HepG2 (cell line): Measurements from ENCODE around the gene CHML. TPM values are rescaled to one million over a fixed set of nuclear protein-coding genes. Genes with fewer than 3 reads are reported as not detected.

Experiments
- AHR ChIP-seq: IDR thresholded peaks from 2 replicates; pipeline ENCODE4 v1.6.1; 2018; ENCODE audit warnings: missing genetic modification reagents, missing compliant biosample characterization
- DR1 ChIP-seq: sonication (generic); formaldehyde crosslinking; IDR thresholded peaks from 2 replicates; pipeline ENCODE4 v1.8.0; 2021; ENCODE audit warnings: mild to moderate bottlenecking, missing genetic modification reagents, inconsistent platforms
- FOXC1 ChIP-seq: sonication (generic); formaldehyde crosslinking; IDR thresholded peaks from 2 replicates; pipeline ENCODE4 v1.8.0; 2022; ENCODE audit warnings: mild to moderate bottlenecking, missing genetic modification reagents, borderline replicate concordance
- NFKB2 ChIP-seq: sonication (generic); formaldehyde crosslinking; IDR thresholded peaks from 2 replicates; pipeline ENCODE4 v1.4.0; 2020; ENCODE audit warnings: missing genetic modification reagents, borderline replicate concordance
- RBAK ChIP-seq: sonication (generic); formaldehyde crosslinking; IDR thresholded peaks from 2 replicates; pipeline ENCODE4 v1.5.1; 2020; ENCODE audit warnings: mild to moderate bottlenecking, missing genetic modification reagents
- SAFB2 ChIP-seq: sonication (generic); formaldehyde crosslinking; IDR thresholded peaks from 2 replicates; pipeline ENCODE4 v1.5.1; 2020; ENCODE audit warnings: missing genetic modification reagents, low read depth, mild to moderate bottlenecking, borderline replicate concordance
- SNRNP70 ChIP-seq: fragments of 200-400 bp; formaldehyde crosslinking; IDR thresholded peaks from 2 replicates; pipeline ENCODE4 v1.6.1; 2017; ENCODE audit warnings: mild to moderate bottlenecking, low read depth, low read length, moderate library complexity
- SSRP1 ChIP-seq: IDR thresholded peaks from 2 replicates; pipeline ENCODE4 v1.6.1; 2016; ENCODE audit warnings: control low read depth
- TBX2 ChIP-seq: sonication (generic); formaldehyde crosslinking; IDR thresholded peaks from 2 replicates; pipeline ENCODE4 v1.5.0; 2020; ENCODE audit warnings: missing genetic modification reagents, mild to moderate bottlenecking, borderline replicate concordance
- TGIF2 ChIP-seq: IDR thresholded peaks from 2 replicates; pipeline ENCODE4 v1.6.1; 2016; ENCODE audit warnings: control low read depth, missing compliant biosample characterization
- ZC3H13 ChIP-seq: sonication (generic); formaldehyde crosslinking; IDR thresholded peaks from 2 replicates; pipeline ENCODE4 v1.8.1; 2023; ENCODE audit warnings: mild to moderate bottlenecking, missing genetic modification reagents, moderate library complexity
- ZNF251 ChIP-seq: sonication (generic); formaldehyde crosslinking; IDR thresholded peaks from 2 replicates; pipeline ENCODE4 v1.9.0; 2021; ENCODE audit warnings: mild to moderate bottlenecking, missing genetic modification reagents
- ZNF619 ChIP-seq: sonication (generic); formaldehyde crosslinking; IDR thresholded peaks from 2 replicates; pipeline ENCODE4 v1.4.0; 2020; ENCODE audit warnings: mild to moderate bottlenecking, missing genetic modification reagents
- ZNF703 ChIP-seq: sonication (generic); formaldehyde crosslinking; IDR thresholded peaks from 2 replicates; pipeline ENCODE4 v1.5.1; 2020; ENCODE audit warnings: missing genetic modification reagents, mild to moderate bottlenecking, moderate library complexity, borderline replicate concordance
- ZSCAN22 ChIP-seq: sonication (generic); formaldehyde crosslinking; IDR thresholded peaks from 2 replicates; pipeline ENCODE4 v1.4.0; 2020; ENCODE audit warnings: mild to moderate bottlenecking, missing genetic modification reagents
- ZSCAN30 ChIP-seq: sonication (generic); formaldehyde crosslinking; IDR thresholded peaks from 2 replicates; pipeline ENCODE4 v1.5.0; 2020; ENCODE audit warnings: mild to moderate bottlenecking, missing genetic modification reagents
- ZZZ3 ChIP-seq: sonication (generic); formaldehyde crosslinking; IDR thresholded peaks from 2 replicates; pipeline ENCODE4 v1.4.0; 2020; ENCODE audit warnings: missing genetic modification reagents, mild to moderate bottlenecking, borderline replicate concordance
- polyA plus RNA-seq, 8 experiments: library from polyadenylated mRNA; depleted of rRNA in 3 of 8; stranded (reverse) in 7 of 8; unstranded in 1 of 8; fragments of >200 nt; fragmentation: Illumina TruSeq in 4 of 8; extraction: Trizol in 4 of 8; gene quantifications; 2 replicates each; pipeline versions ENCODE4 v1.2.1 to v1.2.3, GENCODE V29; 2011 to 2016; ENCODE audit warnings: low read depth in 4 of 8, missing spikeins in 1 of 8, mixed read lengths in 1 of 8; ENCODE audit not compliant: insufficient read depth in 1 of 8
- total RNA-seq, 5 experiments: library from RNA; depleted of rRNA; stranded (reverse); fragments of >200 nt; fragmentation: Illumina TruSeq; extraction: Trizol; gene quantifications; 2 replicates each; pipeline ENCODE4 v1.2.3, GENCODE V29; 2016; ENCODE audit warnings: low read depth in 1 of 5
- TF ChIP-seq, protein P1 (sequence below): IDR thresholded peaks from 2 replicates; pipeline ENCODE4 v1.4.0; 2020; ENCODE audit warnings: mild to moderate bottlenecking, missing genetic modification reagents
- TF ChIP-seq, protein P2 (sequence below): IDR thresholded peaks from 2 replicates; pipeline ENCODE4 v1.6.1; 2016; ENCODE audit warnings: low read depth, missing genetic modification reagents, missing compliant biosample characterization
- TF ChIP-seq, protein P3 (sequence below): IDR thresholded peaks from 2 replicates; pipeline ENCODE4 v1.6.1; 2016; ENCODE audit warnings: missing biosample characterization, missing genetic modification reagents, low read depth

Gene CHML
- total and polyA plus RNA-seq, 2 of the 13 experiments (the other 11 are each of a cell fraction or from before 2014, with no cell fraction given) = 5.2 to 16.7 TPM

DNA sequence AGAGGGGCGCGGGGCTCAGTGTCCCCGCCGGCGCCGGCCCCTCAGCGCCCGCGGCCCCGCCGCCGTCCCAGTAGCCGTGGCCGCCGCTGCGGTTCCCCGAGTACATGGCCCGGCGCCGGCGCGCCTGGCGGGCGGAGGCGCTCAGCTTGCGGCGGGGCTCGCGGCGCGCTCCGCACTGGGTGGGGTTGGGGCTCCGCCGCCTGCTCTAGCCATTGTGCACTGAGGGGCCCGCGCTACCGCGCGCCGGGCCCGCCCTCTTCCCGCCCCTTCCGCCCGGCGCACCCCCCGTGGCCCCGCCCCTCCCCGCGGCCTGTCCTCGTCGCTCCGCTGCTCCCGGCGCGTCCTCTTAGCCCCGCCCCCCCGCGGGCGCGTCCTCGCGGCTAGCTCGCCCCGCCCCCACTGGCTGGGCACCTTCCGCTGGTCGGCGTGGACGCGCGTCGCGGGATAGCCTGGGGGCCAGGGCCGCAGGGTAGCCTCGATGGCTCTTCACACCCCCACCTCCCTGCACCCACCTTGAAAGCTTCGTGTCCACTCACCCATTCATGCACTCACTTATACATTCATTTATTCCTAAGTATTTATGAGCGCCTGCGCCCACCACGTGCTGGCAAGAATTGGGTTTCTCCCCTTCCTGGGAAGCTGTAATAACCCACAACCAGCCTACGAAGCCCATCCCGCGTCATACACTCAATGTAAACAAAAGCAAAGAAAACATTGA lies at the start of gene CHML, which contains the start of gene OPN3 (continued):
- TF ChIP-seq ZZZ3 (CRISPR knock-in tag) (no peak), ZNF619 (CRISPR knock-in tag) (no peak), SNRNP70 (no peak), TBX2 (peak; percentile 13; the same call in 1 of the 2 replicates), ZSCAN22 (CRISPR knock-in tag) (no peak), AHR (CRISPR knock-in tag) (no peak), SSRP1 (CRISPR knock-in tag) (no peak), TGIF2 (no peak), FOXC1 (CRISPR knock-in tag) (0 out of 2 replicates have a peak, but pooled peaks have one; percentile 61), ZNF703 (CRISPR knock-in tag) (no peak), NFKB2 (peak; percentile 82; the same call in 1 of the 2 replicates), RBAK (CRISPR knock-in tag) (no peak), SAFB2 (no peak), ZNF251 (CRISPR knock-in tag) (no peak), ZSCAN30 (CRISPR knock-in tag) (no peak), DR1 (CRISPR knock-in tag) (no peak), ZC3H13 (CRISPR knock-in tag) (no peak)
- TF ChIP-seq, protein P1, sequence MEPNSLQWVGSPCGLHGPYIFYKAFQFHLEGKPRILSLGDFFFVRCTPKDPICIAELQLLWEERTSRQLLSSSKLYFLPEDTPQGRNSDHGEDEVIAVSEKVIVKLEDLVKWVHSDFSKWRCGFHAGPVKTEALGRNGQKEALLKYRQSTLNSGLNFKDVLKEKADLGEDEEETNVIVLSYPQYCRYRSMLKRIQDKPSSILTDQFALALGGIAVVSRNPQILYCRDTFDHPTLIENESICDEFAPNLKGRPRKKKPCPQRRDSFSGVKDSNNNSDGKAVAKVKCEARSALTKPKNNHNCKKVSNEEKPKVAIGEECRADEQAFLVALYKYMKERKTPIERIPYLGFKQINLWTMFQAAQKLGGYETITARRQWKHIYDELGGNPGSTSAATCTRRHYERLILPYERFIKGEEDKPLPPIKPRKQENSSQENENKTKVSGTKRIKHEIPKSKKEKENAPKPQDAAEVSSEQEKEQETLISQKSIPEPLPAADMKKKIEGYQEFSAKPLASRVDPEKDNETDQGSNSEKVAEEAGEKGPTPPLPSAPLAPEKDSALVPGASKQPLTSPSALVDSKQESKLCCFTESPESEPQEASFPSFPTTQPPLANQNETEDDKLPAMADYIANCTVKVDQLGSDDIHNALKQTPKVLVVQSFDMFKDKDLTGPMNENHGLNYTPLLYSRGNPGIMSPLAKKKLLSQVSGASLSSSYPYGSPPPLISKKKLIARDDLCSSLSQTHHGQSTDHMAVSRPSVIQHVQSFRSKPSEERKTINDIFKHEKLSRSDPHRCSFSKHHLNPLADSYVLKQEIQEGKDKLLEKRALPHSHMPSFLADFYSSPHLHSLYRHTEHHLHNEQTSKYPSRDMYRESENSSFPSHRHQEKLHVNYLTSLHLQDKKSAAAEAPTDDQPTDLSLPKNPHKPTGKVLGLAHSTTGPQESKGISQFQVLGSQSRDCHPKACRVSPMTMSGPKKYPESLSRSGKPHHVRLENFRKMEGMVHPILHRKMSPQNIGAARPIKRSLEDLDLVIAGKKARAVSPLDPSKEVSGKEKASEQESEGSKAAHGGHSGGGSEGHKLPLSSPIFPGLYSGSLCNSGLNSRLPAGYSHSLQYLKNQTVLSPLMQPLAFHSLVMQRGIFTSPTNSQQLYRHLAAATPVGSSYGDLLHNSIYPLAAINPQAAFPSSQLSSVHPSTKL (CRISPR knock-in tag) = peak; percentile 43; the same call in 1 of the 2 replicates
- TF ChIP-seq, protein P2, sequence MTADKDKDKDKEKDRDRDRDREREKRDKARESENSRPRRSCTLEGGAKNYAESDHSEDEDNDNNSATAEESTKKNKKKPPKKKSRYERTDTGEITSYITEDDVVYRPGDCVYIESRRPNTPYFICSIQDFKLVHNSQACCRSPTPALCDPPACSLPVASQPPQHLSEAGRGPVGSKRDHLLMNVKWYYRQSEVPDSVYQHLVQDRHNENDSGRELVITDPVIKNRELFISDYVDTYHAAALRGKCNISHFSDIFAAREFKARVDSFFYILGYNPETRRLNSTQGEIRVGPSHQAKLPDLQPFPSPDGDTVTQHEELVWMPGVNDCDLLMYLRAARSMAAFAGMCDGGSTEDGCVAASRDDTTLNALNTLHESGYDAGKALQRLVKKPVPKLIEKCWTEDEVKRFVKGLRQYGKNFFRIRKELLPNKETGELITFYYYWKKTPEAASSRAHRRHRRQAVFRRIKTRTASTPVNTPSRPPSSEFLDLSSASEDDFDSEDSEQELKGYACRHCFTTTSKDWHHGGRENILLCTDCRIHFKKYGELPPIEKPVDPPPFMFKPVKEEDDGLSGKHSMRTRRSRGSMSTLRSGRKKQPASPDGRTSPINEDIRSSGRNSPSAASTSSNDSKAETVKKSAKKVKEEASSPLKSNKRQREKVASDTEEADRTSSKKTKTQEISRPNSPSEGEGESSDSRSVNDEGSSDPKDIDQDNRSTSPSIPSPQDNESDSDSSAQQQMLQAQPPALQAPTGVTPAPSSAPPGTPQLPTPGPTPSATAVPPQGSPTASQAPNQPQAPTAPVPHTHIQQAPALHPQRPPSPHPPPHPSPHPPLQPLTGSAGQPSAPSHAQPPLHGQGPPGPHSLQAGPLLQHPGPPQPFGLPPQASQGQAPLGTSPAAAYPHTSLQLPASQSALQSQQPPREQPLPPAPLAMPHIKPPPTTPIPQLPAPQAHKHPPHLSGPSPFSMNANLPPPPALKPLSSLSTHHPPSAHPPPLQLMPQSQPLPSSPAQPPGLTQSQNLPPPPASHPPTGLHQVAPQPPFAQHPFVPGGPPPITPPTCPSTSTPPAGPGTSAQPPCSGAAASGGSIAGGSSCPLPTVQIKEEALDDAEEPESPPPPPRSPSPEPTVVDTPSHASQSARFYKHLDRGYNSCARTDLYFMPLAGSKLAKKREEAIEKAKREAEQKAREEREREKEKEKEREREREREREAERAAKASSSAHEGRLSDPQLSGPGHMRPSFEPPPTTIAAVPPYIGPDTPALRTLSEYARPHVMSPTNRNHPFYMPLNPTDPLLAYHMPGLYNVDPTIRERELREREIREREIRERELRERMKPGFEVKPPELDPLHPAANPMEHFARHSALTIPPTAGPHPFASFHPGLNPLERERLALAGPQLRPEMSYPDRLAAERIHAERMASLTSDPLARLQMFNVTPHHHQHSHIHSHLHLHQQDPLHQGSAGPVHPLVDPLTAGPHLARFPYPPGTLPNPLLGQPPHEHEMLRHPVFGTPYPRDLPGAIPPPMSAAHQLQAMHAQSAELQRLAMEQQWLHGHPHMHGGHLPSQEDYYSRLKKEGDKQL (CRISPR knock-in tag) = no peak
- TF ChIP-seq, protein P3, sequence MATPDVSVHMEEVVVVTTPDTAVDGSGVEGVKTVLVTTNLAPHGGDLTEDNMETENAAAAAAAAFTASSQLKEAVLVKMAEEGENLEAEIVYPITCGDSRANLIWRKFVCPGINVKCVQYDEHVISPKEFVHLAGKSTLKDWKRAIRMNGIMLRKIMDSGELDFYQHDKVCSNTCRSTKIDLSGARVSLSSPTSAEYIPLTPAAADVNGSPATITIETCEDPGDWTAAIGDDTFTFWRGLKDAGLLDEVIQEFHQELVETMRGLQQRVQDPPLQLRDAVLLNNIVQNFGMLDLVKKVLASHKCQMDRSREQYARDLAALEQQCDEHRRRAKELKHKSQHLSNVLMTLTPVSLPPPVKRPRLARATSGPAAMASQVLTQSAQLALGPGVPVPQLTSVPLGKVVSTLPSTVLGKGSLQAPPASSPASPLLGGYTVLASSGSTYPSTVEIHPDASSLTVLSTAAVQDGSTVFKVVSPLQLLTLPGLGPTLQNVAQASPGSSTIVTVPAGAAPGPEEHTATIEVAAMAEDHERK (CRISPR knock-in tag) = 0 out of 2 replicates have a peak, but pooled peaks have one; percentile 43
